ENCODE measurements around the gene C16orf54.

DNA sequence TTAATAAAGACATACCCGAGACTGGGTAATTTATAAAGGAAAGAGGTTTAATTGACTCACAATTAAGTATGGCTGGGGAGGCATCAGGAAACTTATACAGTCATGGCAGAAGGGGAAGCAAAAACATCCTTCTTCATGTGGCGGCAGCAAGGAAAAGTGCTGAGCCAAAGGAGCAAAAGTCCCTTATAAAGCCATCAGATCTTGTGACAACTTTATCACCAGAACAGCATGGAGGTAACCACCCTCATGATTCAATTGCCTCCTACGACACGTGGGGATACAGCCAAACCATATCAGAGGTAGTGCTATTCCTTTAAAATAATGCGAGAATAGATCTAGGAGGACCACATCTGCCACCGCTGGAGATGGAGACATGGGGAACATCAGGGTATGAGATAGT, 9.0 kb downstream of the C16orf54 start:
- TF ChIP-seq CTCF (IDR thresholded peaks at IDR 0.05), result no peak
- TF ChIP-seq POLR2A (IDR thresholded peaks at IDR 0.05), result no peak
